A549 (cell line): Measurements from ENCODE around the gene NAP1L3. TPM values are rescaled to one million over a fixed set of nuclear protein-coding genes. Genes with fewer than 3 reads are reported as not detected.
A peak's percentile ranks its signal among the peaks of the same experiment; 100 is the strongest.

Experiments
- ATAC-seq, 2 experiments: fragments of 200-7000 bp in 1 of 2; fragments of >200 bp in 1 of 2; cut with Nextera tagmentation in 1 of 2; cut with Tn5 transposase in 1 of 2; 3 replicates each; pipeline versions ENCODE4 v1.8.0 to v1.9.1; 2018 to 2020; ENCODE audit warnings: mild to moderate bottlenecking in 1 of 2, moderate library complexity in 1 of 2
- CTCF ChIA-PET: fragments of 300-600 bp; sonication (Branson Sonifier 250); formaldehyde crosslinking; extraction: SDS; loops from one replicate; lab custom pipeline; 2021; ENCODE audit warnings: antibody characterized with exemption, inconsistent platforms; lab: Yijun Ruan, JAX
- POLR2A ChIA-PET: fragments of 350-600 bp; formaldehyde crosslinking; extraction: SDS; loops from one replicate; lab custom pipeline; 2021; ENCODE audit warnings: antibody characterized with exemption, inconsistent platforms; lab: Yijun Ruan, JAX
- DNase-seq, 2 experiments: peaks; one replicate each; pipeline versions ENCODE4 v3.0.0 to v3.0.0-alpha.2; 2011 to 2016; ENCODE audit warnings: low read depth in 1 of 2, low spot score in 1 of 2
- FAIRE-seq: peaks from 2 replicates; lab custom pipeline; 2011; peaks lifted over from hg19 to GRCh38; lab: Jason Lieb, UNC
- H3K27ac ChIP-seq, 2 experiments: fragments of >200 bp; sonication (Bioruptor Twin); formaldehyde crosslinking; 3 replicates each; pipeline ENCODE4 v1.5.1; 2016 to 2017
- H3K4me1 ChIP-seq: fragments of >200 bp; sonication (Bioruptor Twin); formaldehyde crosslinking; 3 replicates; pipeline ENCODE4 v1.6.1; 2016
- H3K4me2 ChIP-seq: fragments of >200 bp; sonication (Bioruptor Twin); formaldehyde crosslinking; 3 replicates; pipeline ENCODE4 v1.6.1; 2016
- H3K4me3 ChIP-seq: fragments of >200 bp; sonication (Bioruptor Twin); formaldehyde crosslinking; 3 replicates; pipeline ENCODE4 v1.5.1; 2016
- H3K9me3 ChIP-seq: fragments of >200 bp; sonication (Bioruptor Twin); formaldehyde crosslinking; 3 replicates; pipeline ENCODE4 v1.6.1; 2016
- BHLHE40 ChIP-seq: IDR thresholded peaks from 2 replicates; pipeline ENCODE4 v1.6.1; 2012; ENCODE audit warnings: low read depth, low read length, inconsistent platforms
- CBX2 ChIP-seq: fragments of 200-600 bp; sonication (generic); IDR thresholded peaks from 2 replicates; pipeline ENCODE4 v1.6.1; 2016; ENCODE audit warnings: low read depth, mild to moderate bottlenecking, borderline replicate concordance
- CBX8 ChIP-seq: fragments of 200-600 bp; sonication (generic); IDR thresholded peaks from 2 replicates; pipeline ENCODE4 v1.6.1; 2016
- CTCF ChIP-seq: fragments of >200 bp; sonication (Bioruptor Twin); formaldehyde crosslinking; IDR thresholded peaks from 3 replicates; pipeline ENCODE4 v1.5.1; 2016
- E2F6 ChIP-seq: IDR thresholded peaks from 2 replicates; pipeline ENCODE4 v1.6.1; 2012; ENCODE audit warnings: low read depth, borderline replicate concordance
- EHF ChIP-seq: fragments of 250-450 bp; sonication (Bioruptor Pico); IDR thresholded peaks from 2 replicates; pipeline ENCODE4 v1.5.0; 2020; ENCODE audit warnings: mild to moderate bottlenecking
- EHMT2 ChIP-seq: fragments of 200-600 bp; sonication (generic); IDR thresholded peaks from 2 replicates; pipeline ENCODE4 v1.6.1; 2016; ENCODE audit warnings: antibody characterized with exemption, low read depth, mild to moderate bottlenecking, moderate library complexity
- ESRRA ChIP-seq: fragments of 150-350 bp; IDR thresholded peaks from 2 replicates; pipeline ENCODE4 v1.6.1; 2014; ENCODE audit warnings: mild to moderate bottlenecking, low read length, borderline replicate concordance
- MAX ChIP-seq: IDR thresholded peaks from 2 replicates; pipeline ENCODE4 v1.6.1; 2012
- NPAS2 ChIP-seq: fragments of 250-450 bp; sonication (Bioruptor Pico); IDR thresholded peaks from 2 replicates; pipeline ENCODE4 v1.8.0; 2022; ENCODE audit warnings: mild to moderate bottlenecking, moderate library complexity, borderline replicate concordance
- NR3C1 ChIP-seq: fragments of >200 bp; sonication (Bioruptor Twin); formaldehyde crosslinking; IDR thresholded peaks from 3 replicates; pipeline ENCODE4 v1.6.1; 2017
- POLR2A ChIP-seq: IDR thresholded peaks from 2 replicates; pipeline ENCODE4 v1.6.1; 2012; ENCODE audit warnings: mild to moderate bottlenecking, low read length
- REST ChIP-seq: fragments of 200-600 bp; sonication (generic); IDR thresholded peaks from 2 replicates; pipeline ENCODE4 v1.6.1; 2016; ENCODE audit warnings: antibody characterized with exemption, mild to moderate bottlenecking, moderate library complexity
- RNF2 ChIP-seq: fragments of 200-600 bp; sonication (generic); IDR thresholded peaks from 2 replicates; pipeline ENCODE4 v1.6.1; 2016; ENCODE audit warnings: low read depth, mild to moderate bottlenecking, antibody characterized with exemption, moderate library complexity, borderline replicate concordance
- WGBS: methylation state at CpG from one replicate; pipeline ENCODE4 v1.1.6; 2017; ENCODE audit errors: missing lambda C conversion rate; 5-methylcytosine and 5-hydroxymethylcytosine counted together
- polyA minus RNA-seq: library from RNA; depleted of rRNA, polyadenylated mRNA; stranded (reverse); fragments of >200 nt; gene quantifications from 2 replicates; pipeline ENCODE4 v1.2.3, GENCODE V29; 2011; rRNA and poly(A)+ RNA removed
- polyA plus RNA-seq, 4 experiments: library from polyadenylated mRNA; depleted of rRNA in 3 of 4; stranded (reverse); fragments of >200 nt; fragmentation: RNase III in 1 of 4; extraction: RNeasy Plus Mini Kit Qiagen cat#74134 plus additional on column Dnase treatment in 1 of 4; gene quantifications; 2 replicates in 3 of 4; 3 replicates in 1 of 4; pipeline ENCODE4 v1.2.3, GENCODE V29; 2011 to 2017

The NAP1L3 gene
- polyA plus RNA-seq (2011; rRNA removed) = 0.17 and 0.23 TPM in 2 replicates
- polyA plus RNA-seq (2012; cell fraction: cytosol; rRNA removed) = 0.12 and 0.17 TPM in 2 replicates
- polyA plus RNA-seq (2012; cell fraction: nucleus; rRNA removed) = 0.16 and 0.18 TPM in 2 replicates
- polyA plus RNA-seq (2017; fragmentation: RNase III; extraction: RNeasy Plus Mini Kit Qiagen cat#74134 plus additional on column Dnase treatment) = 0.15 to 0.40 TPM (median 0.16 TPM) in 3 replicates
- polyA minus RNA-seq = not detected in 2 replicates

GRCh38 chrX:93673056-93673868 is at the start of gene NAP1L3:
Gene NAP1L3 (minus strand): TSS chrX:93673578. CDS start chrX:93673304, 274 bp downstream.
- TF ChIP-seq EHMT2 (no peak), BHLHE40 (no peak), ESRRA (no peak), POLR2A (no peak)
- WGBS = 1% methylated on average over 19 of the region's 51 CpGs
- no peak for FAIRE-seq
- POLR2A ChIA-PET = interaction anchor here (0.5 to 0.6 kb wide), 2 partner anchors 103 to 382 kb away, joined by 4 read pairs; no protein-coding TSS in a partner anchor
- Histone ChIP-seq H3K27ac (0 out of 6 replicates have a peak within 1 kb of the TSS, but pooled peaks of 1 of the 2 experiments have one; percentile 41), H3K9me3 (no peaks in the 10 kb centered on the region), H3K4me2 (peak within 1 kb of the TSS; percentile 83), H3K4me1 (no peaks in the 10 kb centered on the region), H3K4me3 (peak within 1 kb of the TSS; percentile 61)
- peak; percentile 94 to 98 for ATAC-seq
- CTCF ChIA-PET = interaction anchor here (0.6 kb wide), 1 partner anchor 1217 kb away, joined by 4 read pairs; no protein-coding TSS in a partner anchor
- peak; percentile 23 to 63 for DNase-seq

- TF ChIP-seq ESRRA (no peak), CBX8 (no peak), NPAS2 (no peak), E2F6 (no peak), REST (no peak), CBX2 (no peak), NR3C1 (no peak), CTCF (no peak), MAX (no peak), EHF (no peak), RNF2 (no peak)
- Histone ChIP-seq H3K4me2 (no peak overlapping the region), H3K4me1 (no peaks in the 10 kb centered on the region), H3K4me3 (no peak overlapping the region), H3K9me3 (no peaks in the 10 kb centered on the region), H3K27ac (no peak overlapping the region)
- DNase-seq (no peak), ATAC-seq (no peak), FAIRE-seq (no peak)
- 44% methylated on average over 4 of the region's 4 CpGs for WGBS
- POLR2A ChIA-PET = no interaction called here
- CTCF ChIA-PET = interaction anchor here (1.3 kb wide), 1 partner anchor 15 kb away, joined by 3 read pairs; no protein-coding TSS in a partner anchor
Observed at GRCh38 chrX:93711076-93711475, 37.7 kb upstream of the NAP1L3 start.
